HG03135 (cell line): ENCODE results near the gene NIM1K.
"Not testable (repeated sequence)": the region's sequence is repeated elsewhere in the genome, so short reads cannot be mapped to it uniquely, and the experiment has no call there.

Experiments
- ATAC-seq: cut with Tn5 transposase; IDR thresholded peaks from one replicate; pipeline ENCODE4 v1.9.1; 2021; ENCODE audit warnings: mild to moderate bottlenecking, moderate library complexity; ENCODE audit not compliant: unreplicated experiment

The NIM1K gene

GRCh38 chr5:43227655-43228054, 35.6 kb downstream of the NIM1K start:
- ATAC-seq, result no peak

- no peak for ATAC-seq
Observed at GRCh38 chr5:43230707-43231106, 38.7 kb downstream of the NIM1K start.

GRCh38 chr5:43231977-43232376, 40.0 kb downstream of the NIM1K start:
- no peak for ATAC-seq

GRCh38 chr5:43232943-43233833, 41.2 kb downstream of the NIM1K start:
- no peak for ATAC-seq

- ATAC-seq, result peak; percentile 77
Observed at GRCh38 chr5:43233946-43234345, 41.9 kb downstream of the NIM1K start.

GRCh38 chr5:43236653-43237355, 44.8 kb downstream of the NIM1K start:
- ATAC-seq, result no peak

- no peak for ATAC-seq
Observed at GRCh38 chr5:43242196-43242595, 50.2 kb downstream of the NIM1K start.

GRCh38 chr5:43243270-43243669, 51.2 kb downstream of the NIM1K start:
- no peak for ATAC-seq

- peak; percentile 86 for ATAC-seq
Observed at GRCh38 chr5:43244823-43245565, 53.0 kb downstream of the NIM1K start.

GRCh38 chr5:43245724-43246385, 53.8 kb downstream of the NIM1K start:
- no peak for ATAC-seq

GRCh38 chr5:43251754-43252153, 59.7 kb downstream of the NIM1K start:
- ATAC-seq, result no peak

GRCh38 chr5:43255704-43256103, 63.7 kb downstream of the NIM1K start:
- no peak for ATAC-seq

GRCh38 chr5:43256261-43256966, 64.4 kb downstream of the NIM1K start:
- no peak for ATAC-seq

GRCh38 chr5:43258116-43258515, 66.1 kb downstream of the NIM1K start:
- ATAC-seq, result no peak

GRCh38 chr5:43262269-43262668, 70.2 kb downstream of the NIM1K start:
- not testable (repeated sequence) for ATAC-seq

GRCh38 chr5:43268188-43268820, 76.3 kb downstream of the NIM1K start:
- no peak for ATAC-seq

GRCh38 chr5:43270645-43271044, 78.6 kb downstream of the NIM1K start:
- no peak for ATAC-seq

- ATAC-seq, result no peak
Observed at GRCh38 chr5:43273552-43273951, 81.5 kb downstream of the NIM1K start.

GRCh38 chr5:43274435-43275114, 82.5 kb downstream of the NIM1K start:
- ATAC-seq, result no peak
